CD14-positive monocyte (primary cell): ENCODE results near the gene KIAA0232. TPM values are rescaled to one million over a fixed set of nuclear protein-coding genes. Genes with fewer than 3 reads are reported as not detected.

ENCODE experiments used
- DNase-seq, 3 donors: peaks; one replicate each; pipeline ENCODE4 v3.0.0-alpha.2; 2011 to 2022
- H2AFZ ChIP-seq: 2 replicates; pipeline ENCODE4 v1.6.0; 2012; ENCODE audit warnings: mild to moderate bottlenecking, low read depth, low read length, inconsistent platforms; ENCODE audit not compliant: insufficient read depth, poor library complexity, severe bottlenecking
- H3K27ac ChIP-seq, 2 donors: 1 replicate in 1 of 2; 2 replicates in 1 of 2; pipeline ENCODE4 v1.5.1; 2012 to 2013; ENCODE audit warnings: low read length in 2 of 2, control low read depth in 1 of 2, inconsistent platforms in 1 of 2, low read depth in 1 of 2, mild to moderate bottlenecking in 1 of 2
- H3K27me3 ChIP-seq, 2 donors: one replicate each; pipeline versions ENCODE4 v1.6.0 to v1.6.1; 2011 to 2013; ENCODE audit warnings: low read length in 2 of 2; ENCODE audit not compliant: control insufficient read depth in 2 of 2, insufficient read depth in 2 of 2
- H3K36me3 ChIP-seq, 2 donors: replicated peaks in 1 of 2; 1 replicate in 1 of 2; 2 replicates in 1 of 2; pipeline versions ENCODE4 v1.5.1 to v1.6.1; 2012 to 2013; ENCODE audit warnings: low read length in 2 of 2, control low read depth in 1 of 2, inconsistent platforms in 1 of 2, mild to moderate bottlenecking in 1 of 2; ENCODE audit not compliant: insufficient read depth in 2 of 2, control insufficient read depth in 1 of 2
- H3K4me1 ChIP-seq, 2 donors: 1 replicate in 1 of 2; 2 replicates in 1 of 2; pipeline versions ENCODE4 v1.5.1 to v1.6.1; 2012 to 2013; ENCODE audit warnings: low read length in 2 of 2, control low read depth in 1 of 2, inconsistent platforms in 1 of 2, mild to moderate bottlenecking in 1 of 2, moderate library complexity in 1 of 2; ENCODE audit not compliant: insufficient read depth in 2 of 2, control insufficient read depth in 1 of 2
- H3K4me2 ChIP-seq: replicated peaks from 2 replicates; pipeline ENCODE3; 2012; ENCODE audit warnings: low read length, moderate library complexity, mild to moderate bottlenecking; ENCODE audit not compliant: poor library complexity, severe bottlenecking; ENCODE audit errors: extremely low read depth
- H3K4me3 ChIP-seq, 3 experiments: fragments of 200-600 bp in 1 of 3; sonication (generic) in 1 of 3; replicated peaks in 1 of 3; 1 replicate in 2 of 3; 2 replicates in 1 of 3; pipeline ENCODE4 v1.5.1; 2011 to 2013; ENCODE audit warnings: low read length in 3 of 3, mild to moderate bottlenecking in 3 of 3, control low read depth in 2 of 3, low read depth in 2 of 3, inconsistent platforms in 1 of 3, moderate library complexity in 1 of 3
- H3K79me2 ChIP-seq: 2 replicates; pipeline ENCODE4 v1.6.0; 2012; ENCODE audit warnings: mild to moderate bottlenecking, control low read depth, inconsistent platforms, low read length, moderate library complexity; ENCODE audit not compliant: insufficient read depth
- H3K9ac ChIP-seq: 2 replicates; pipeline ENCODE4 v1.6.0; 2017; ENCODE audit warnings: low read length, mild to moderate bottlenecking; ENCODE audit not compliant: insufficient read depth, poor library complexity, severe bottlenecking
- H3K9me3 ChIP-seq, 2 donors: replicated peaks in 1 of 2; 1 replicate in 1 of 2; 2 replicates in 1 of 2; pipeline versions ENCODE4 v1.5.1 to v1.6.1; 2012 to 2013; ENCODE audit warnings: low read length in 2 of 2, control low read depth in 1 of 2; ENCODE audit not compliant: control insufficient read depth in 1 of 2, insufficient read depth in 1 of 2
- H4K20me1 ChIP-seq: 2 replicates; pipeline ENCODE4 v1.6.0; 2012; ENCODE audit warnings: mild to moderate bottlenecking, low read length, control low read depth, moderate library complexity; ENCODE audit not compliant: insufficient read depth
- H3K27ac Mint-ChIP-seq, 7 donors: one replicate each; pipeline ENCODE4 v1.8.0; 2020; ENCODE audit warnings: mild to moderate bottlenecking in 7 of 7, mixed read lengths in 7 of 7, moderate library complexity in 6 of 7, inconsistent platforms in 2 of 7
- H3K27me3 Mint-ChIP-seq, 3 donors: one replicate each; pipeline ENCODE4 v1.8.0; 2021 to 2022; ENCODE audit warnings: low read depth in 3 of 3, mild to moderate bottlenecking in 3 of 3, mixed read lengths in 3 of 3, moderate library complexity in 3 of 3, inconsistent platforms in 1 of 3
- H3K36me3 Mint-ChIP-seq, 2 donors: one replicate each; pipeline ENCODE4 v1.8.0; 2020; ENCODE audit warnings: mixed read lengths in 2 of 2, inconsistent platforms in 1 of 2, mild to moderate bottlenecking in 1 of 2
- H3K4me1 Mint-ChIP-seq: one replicate; pipeline ENCODE4 v1.8.0; 2020; ENCODE audit warnings: mild to moderate bottlenecking, mixed read lengths
- H3K4me3 Mint-ChIP-seq, 2 donors: one replicate each; pipeline ENCODE4 v1.8.0; 2020; ENCODE audit warnings: mild to moderate bottlenecking in 2 of 2, mixed read lengths in 2 of 2, moderate library complexity in 1 of 2
- H3K9me3 Mint-ChIP-seq, 7 donors: one replicate each; pipeline ENCODE4 v1.8.0; 2020 to 2022; ENCODE audit warnings: mixed read lengths in 7 of 7, mild to moderate bottlenecking in 6 of 7, moderate library complexity in 6 of 7, inconsistent platforms in 2 of 7
- CTCF ChIP-seq: fragments of 200-600 bp; IDR thresholded peaks from one replicate; pipeline ENCODE4 v1.8.0; 2022; ENCODE audit warnings: antibody characterized with exemption, mild to moderate bottlenecking
- WGBS: methylation state at CpG from one replicate; pipeline ENCODE4 v1.1.5; 2013; ENCODE audit warnings: missing lambda C conversion rate; ENCODE audit not compliant: insufficient coverage; 5-methylcytosine and 5-hydroxymethylcytosine counted together
- intact Hi-C, 2 donors: fragments of 100-400 bp; cut with micrococcal nuclease; formaldehyde crosslinking; loops; one replicate each; pipeline versions ENCODE4 v1.15.0 to v1.15.1; 2023
- polyA plus RNA-seq, 3 donors: library from polyadenylated mRNA; depleted of rRNA in 1 of 3; unstranded in 2 of 3; stranded (reverse) in 1 of 3; fragments of 300-500 nt in 2 of 3; fragments of >200 nt in 1 of 3; fragmentation: Illumina TruSeq in 2 of 3; gene quantifications; 1 replicate in 2 of 3; 2 replicates in 1 of 3; pipeline ENCODE4 v1.2.3, GENCODE V29; 2012 to 2021

The KIAA0232 gene
- polyA plus RNA-seq, 3 donors: 12.3 to 27.3 (median 20.6) TPM

DNA sequence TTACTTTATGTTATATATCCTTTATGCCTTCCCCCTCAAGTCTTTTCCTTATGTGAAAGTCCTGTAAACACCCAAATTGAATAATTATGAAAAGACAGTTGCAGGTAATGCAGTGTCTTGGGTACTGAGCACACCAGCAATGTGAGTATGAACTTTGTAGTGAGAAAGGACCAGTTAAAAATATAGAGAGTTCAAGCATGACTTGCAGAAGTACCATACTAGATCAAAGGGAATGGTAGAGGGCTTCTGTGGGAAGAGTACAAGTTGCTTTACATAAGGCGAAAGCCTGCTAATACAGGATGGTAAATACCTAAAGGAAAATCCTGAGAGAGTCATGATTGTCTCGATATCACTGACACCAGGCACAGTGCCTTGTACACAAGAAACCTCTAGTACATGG, 25.7 kb downstream of the KIAA0232 start:
- H3K9me3 ChIP-seq: no peaks in the 10 kb centered on the region
- peak overlapping the region; percentile 18 for H3K9ac ChIP-seq
- WGBS: no CpG with 5 or more reads among the region's 2 CpGs
- intact Hi-C loops: loop anchor here in 1 of 2 donors (5.0 kb wide), 1 partner anchor 64 kb away; no protein-coding TSS in a partner anchor
- DNase-seq: no peak
- Mint-ChIP-seq H3K36me3 (peaks cover 15 to 16% of the 10 kb centered on the region in 2 donors), H3K4me1 (peaks cover 69% of the 10 kb centered on the region), H3K27me3 (no peaks in the 10 kb centered on the region), H3K9me3 (no peaks in the 10 kb centered on the region), H3K27ac (peak overlapping the region; percentile 98 to 99 (median 99)), H3K4me3 (peak overlapping the region in 1 of 2 donors; percentile 30)
- H3K27me3 ChIP-seq: no peaks in the 10 kb centered on the region
- no peaks in the 10 kb centered on the region for H4K20me1 ChIP-seq
- peak overlapping the region; percentile 92 to 95 for H3K27ac ChIP-seq
- no peak overlapping the region for H2AFZ ChIP-seq
- peak overlapping the region; percentile 65 for H3K4me2 ChIP-seq
- H3K79me2 ChIP-seq: peaks cover 83% of the 10 kb centered on the region
- no peaks in the 10 kb centered on the region for H3K36me3 ChIP-seq
- peak overlapping the region in 1 of 3 experiments; percentile 34 for H3K4me3 ChIP-seq
- no peak for TF ChIP-seq CTCF
- H3K4me1 ChIP-seq: peaks cover 59 to 79% of the 10 kb centered on the region in 2 donors

DNA sequence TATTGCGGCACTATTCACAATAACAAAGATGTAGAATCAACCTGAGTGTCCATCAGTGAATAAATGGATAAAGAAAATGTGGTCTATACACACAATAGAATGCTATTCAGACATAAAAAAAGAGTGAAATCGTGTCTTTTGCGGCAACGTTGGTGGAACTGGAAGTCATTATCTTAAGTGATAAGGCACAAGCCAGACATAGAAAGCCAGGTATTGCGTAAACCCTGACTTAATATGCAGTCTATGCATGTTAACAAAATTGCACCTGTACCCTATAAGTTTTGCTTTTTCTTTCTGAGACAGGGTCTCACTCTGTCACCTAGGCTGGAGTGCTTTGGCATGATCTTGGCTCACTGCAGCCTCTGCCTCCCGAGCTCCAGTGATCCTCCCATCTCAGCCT, 28.6 kb downstream of the KIAA0232 start:
- Histone ChIP-seq H3K9me3 (no peaks in the 10 kb centered on the region), H3K4me1 (peaks cover 55 to 70% of the 10 kb centered on the region in 2 donors), H3K27ac (peak overlapping the region in 1 of 2 donors; percentile 32), H4K20me1 (peaks cover 18% of the 10 kb centered on the region), H3K9ac (no peak overlapping the region), H3K4me3 (no peak overlapping the region), H3K36me3 (no peaks in the 10 kb centered on the region), H2AFZ (no peak overlapping the region), H3K27me3 (no peaks in the 10 kb centered on the region), H3K79me2 (peaks cover 81% of the 10 kb centered on the region), H3K4me2 (no peak overlapping the region)
- Mint-ChIP-seq H3K27ac (peak overlapping the region in 2 of 7 donors; percentile 7 to 31), H3K9me3 (no peaks in the 10 kb centered on the region), H3K27me3 (no peaks in the 10 kb centered on the region), H3K4me1 (peaks cover 62% of the 10 kb centered on the region), H3K4me3 (no peak overlapping the region), H3K36me3 (peaks cover 12 to 17% of the 10 kb centered on the region in 2 donors)
- WGBS: 53% methylated on average over 3 of the region's 6 CpGs
- intact Hi-C loops: no loop called here
- TF ChIP-seq CTCF: no peak
- no peak for DNase-seq
